OCI-LY1 (cell line): ENCODE data around the gene MAPK8IP1.

Experiments
- CTCF ChIP-seq: fragments of 200-600 bp; sonication (generic), shearing (Covaris generic); IDR thresholded peaks from 2 replicates; pipeline ENCODE4 v1.5.1; 2017; ENCODE audit warnings: mild to moderate bottlenecking, antibody characterized with exemption, low read length, moderate library complexity, mixed read lengths
- EZH2 ChIP-seq: fragments of 200-600 bp; sonication (generic), shearing (Covaris generic); IDR thresholded peaks from 2 replicates; pipeline ENCODE4 v1.8.0; 2017; ENCODE audit warnings: borderline replicate concordance, mixed run types, mild to moderate bottlenecking, antibody characterized with exemption, low read length, moderate library complexity, mixed read lengths

- TF ChIP-seq EZH2 (no peak), CTCF (peak; percentile 55)
Observed at GRCh38 chr11:45872651-45873356, 12.6 kb upstream of the MAPK8IP1 start.
